LNCAP (cell line): ENCODE results near the gene EID3.

Experiments used
- TF ChIP-seq, protein P1 (sequence below): fragments of 450-650 bp; IDR thresholded peaks from 2 replicates; pipeline ENCODE4 v1.5.1; 2017; ENCODE audit warnings: mild to moderate bottlenecking

The EID3 gene

GRCh38 chr12:104304261-104305009, 896 bp downstream of the EID3 start:
- TF ChIP-seq, protein P1, sequence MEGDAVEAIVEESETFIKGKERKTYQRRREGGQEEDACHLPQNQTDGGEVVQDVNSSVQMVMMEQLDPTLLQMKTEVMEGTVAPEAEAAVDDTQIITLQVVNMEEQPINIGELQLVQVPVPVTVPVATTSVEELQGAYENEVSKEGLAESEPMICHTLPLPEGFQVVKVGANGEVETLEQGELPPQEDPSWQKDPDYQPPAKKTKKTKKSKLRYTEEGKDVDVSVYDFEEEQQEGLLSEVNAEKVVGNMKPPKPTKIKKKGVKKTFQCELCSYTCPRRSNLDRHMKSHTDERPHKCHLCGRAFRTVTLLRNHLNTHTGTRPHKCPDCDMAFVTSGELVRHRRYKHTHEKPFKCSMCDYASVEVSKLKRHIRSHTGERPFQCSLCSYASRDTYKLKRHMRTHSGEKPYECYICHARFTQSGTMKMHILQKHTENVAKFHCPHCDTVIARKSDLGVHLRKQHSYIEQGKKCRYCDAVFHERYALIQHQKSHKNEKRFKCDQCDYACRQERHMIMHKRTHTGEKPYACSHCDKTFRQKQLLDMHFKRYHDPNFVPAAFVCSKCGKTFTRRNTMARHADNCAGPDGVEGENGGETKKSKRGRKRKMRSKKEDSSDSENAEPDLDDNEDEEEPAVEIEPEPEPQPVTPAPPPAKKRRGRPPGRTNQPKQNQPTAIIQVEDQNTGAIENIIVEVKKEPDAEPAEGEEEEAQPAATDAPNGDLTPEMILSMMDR: no peak

GRCh38 chr12:104305349-104305748, 1.8 kb downstream of the EID3 start:
- TF ChIP-seq, protein P1: no peak

DNA sequence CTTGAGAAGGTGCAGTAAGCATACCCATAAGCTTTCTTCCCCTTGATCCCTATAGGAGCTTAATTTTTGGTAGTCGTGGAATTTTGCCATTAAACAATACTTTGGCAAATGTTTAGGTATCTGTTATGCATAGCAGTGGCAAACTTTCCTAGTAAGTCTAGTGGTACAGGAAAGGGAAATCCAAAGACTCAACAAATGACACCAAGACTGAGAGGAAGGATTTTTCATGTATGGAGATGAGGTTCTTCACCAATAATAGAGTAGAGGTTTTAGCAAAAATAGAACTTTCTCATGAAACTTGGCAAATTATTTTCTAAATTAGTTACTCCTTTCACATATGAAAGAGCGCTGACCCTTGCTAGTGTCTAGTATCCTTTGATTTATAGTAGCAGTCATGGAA, 2.8 kb downstream of the EID3 start:
- TF ChIP-seq, protein P1: no peak

DNA sequence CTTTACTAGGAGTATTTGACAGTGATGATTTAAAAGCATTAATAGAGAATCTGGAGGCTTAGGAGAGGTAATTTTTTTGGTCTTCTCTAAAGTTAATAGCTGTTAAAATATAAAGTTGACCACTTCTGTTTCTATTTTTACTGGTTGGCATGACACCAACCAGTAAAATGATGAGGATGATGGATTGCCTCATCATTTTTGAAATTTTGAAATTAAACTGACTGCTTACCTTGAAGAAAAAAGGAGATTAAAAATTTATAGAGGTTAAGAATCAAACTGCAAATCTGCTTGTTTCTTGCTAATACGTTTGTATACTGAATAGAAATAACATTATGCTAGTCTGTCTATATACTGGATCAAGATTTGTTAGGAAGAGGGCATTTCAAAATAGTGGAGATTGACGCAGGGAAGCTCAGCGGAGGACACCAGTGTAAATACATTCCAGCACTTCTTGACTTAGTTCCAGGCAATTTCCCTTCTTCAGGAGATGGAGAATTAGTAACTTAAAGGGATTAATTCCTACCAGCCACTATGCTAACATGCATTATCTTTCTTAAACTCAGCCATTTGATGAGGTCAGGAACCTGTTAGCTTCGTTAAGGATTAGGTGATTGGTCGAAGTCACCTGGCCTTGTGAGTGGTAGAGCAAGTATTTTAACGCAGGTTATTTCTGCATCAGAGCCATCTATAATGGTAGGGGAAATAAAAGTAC, 3.6 kb downstream of the EID3 start:
- TF ChIP-seq, protein P1: no peak

- TF ChIP-seq, protein P1: no peak
Measured at GRCh38 chr12:104307655-104308000, 4.1 kb downstream of the EID3 start.

- TF ChIP-seq, protein P1: no peak
Measured at GRCh38 chr12:104309446-104309993, 6.0 kb downstream of the EID3 start.

DNA sequence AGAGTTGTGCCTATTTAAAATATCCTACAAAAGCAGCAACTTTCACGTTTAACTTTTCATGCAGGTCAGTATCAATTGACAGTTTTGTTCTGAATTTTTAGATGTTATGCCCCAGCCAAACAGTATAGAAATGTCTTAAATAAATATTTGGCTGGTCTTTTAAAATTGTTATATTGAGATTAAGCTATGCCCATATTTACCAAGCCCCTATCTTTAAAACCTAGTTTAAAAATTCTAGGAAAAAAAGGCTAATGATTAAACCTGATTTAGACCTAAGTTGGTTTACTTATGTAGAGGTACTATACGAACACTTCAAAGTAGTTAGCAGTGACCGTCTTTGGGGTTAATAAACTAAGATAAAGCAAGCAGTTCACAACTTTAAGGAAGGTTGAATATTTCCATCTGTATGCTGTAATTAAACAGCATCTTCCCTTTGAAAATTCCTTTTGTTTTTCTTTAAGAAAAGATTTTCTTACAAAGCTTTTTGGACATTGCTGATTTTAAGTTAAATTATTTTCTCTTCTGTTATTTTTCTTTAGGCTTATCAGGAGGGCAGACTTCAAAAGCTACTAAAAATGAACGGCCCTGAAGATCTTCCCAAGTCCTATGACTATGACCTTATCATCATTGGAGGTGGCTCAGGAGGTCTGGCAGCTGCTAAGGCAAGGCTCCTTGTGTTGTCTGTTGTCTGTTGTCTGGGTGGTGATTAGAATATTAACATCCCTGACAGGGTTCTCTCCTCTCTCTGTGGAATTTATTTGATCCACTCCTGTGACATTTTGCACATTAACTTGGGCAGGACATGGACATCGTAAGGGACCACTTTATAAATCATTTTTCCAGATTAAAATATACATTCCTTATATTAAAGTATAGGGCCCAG, 7.5 kb downstream of the EID3 start:
- TF ChIP-seq, protein P1: no peak
